ENCODE results near the gene DDX56.

DNA sequence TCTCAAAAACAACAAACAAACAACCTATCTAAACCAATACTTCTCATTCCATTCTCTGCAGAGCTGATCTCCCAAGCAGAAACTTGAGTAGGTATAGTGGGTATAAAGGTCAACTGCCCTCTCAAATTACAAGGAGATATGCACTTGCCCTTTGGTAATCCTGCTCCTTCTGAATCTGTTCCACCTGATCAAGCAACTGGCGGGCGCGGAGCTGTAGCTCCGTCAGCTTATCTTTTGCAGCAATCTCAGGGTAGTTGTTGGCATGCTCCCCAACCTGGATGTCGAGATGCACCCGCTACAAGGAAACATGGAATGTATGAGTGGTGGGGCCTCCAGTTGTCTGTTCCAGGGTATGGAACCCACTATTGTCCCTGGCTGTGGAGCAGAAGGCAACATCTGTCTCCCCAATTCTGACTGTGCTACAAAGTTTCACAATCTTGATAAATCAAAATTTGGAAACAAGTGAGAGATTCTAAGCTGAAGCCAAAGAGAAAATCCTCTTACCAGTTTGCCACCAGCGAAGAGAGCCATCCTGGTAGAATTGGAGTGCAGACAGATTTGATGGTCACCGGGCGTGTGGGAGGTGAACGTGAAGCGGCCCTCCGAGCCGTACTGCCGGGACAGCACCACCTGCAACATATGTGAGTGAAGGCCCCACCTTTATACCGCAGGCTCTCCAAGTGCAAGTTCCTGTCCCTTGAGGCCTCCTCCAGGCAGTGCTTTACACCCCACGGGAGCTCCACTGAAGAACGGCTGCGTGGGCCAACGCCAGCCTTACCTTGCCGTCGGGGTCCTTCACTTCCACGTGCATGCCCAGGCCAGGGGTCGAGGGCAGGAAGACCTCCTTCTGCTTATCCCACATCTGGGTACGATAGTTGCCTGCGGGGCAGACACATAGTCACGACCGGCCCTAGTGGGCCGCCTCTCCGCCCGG lies 7.5 kb upstream of the DDX56 start:
- TF ChIP-seq EZH2 (IDR thresholded peaks at IDR 0.05; ENCODE audit: insufficient read depth, poor library complexity, severe bottlenecking) (no peak), EZH2phosphoT487 (IDR thresholded peaks at IDR 0.05; ENCODE audit: insufficient read depth, low read depth) (no peak)
